ENCODE results near the gene C11orf65.

Gene C11orf65, protein sequence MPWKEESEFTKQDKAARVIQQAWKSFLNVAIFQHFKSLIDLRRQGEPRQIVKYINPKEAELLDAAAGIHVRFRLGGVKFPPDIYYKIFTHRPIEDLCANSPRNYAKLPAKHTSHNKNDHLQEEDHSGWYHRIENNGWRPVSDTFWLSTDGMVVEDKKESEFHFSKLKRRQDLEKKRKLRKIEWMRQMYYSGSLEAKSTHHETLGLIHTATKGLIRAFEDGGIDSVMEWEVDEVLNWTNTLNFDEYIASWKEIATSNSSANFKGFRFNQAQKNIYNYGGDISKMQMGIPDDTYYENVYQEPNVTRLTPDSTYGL

DNA sequence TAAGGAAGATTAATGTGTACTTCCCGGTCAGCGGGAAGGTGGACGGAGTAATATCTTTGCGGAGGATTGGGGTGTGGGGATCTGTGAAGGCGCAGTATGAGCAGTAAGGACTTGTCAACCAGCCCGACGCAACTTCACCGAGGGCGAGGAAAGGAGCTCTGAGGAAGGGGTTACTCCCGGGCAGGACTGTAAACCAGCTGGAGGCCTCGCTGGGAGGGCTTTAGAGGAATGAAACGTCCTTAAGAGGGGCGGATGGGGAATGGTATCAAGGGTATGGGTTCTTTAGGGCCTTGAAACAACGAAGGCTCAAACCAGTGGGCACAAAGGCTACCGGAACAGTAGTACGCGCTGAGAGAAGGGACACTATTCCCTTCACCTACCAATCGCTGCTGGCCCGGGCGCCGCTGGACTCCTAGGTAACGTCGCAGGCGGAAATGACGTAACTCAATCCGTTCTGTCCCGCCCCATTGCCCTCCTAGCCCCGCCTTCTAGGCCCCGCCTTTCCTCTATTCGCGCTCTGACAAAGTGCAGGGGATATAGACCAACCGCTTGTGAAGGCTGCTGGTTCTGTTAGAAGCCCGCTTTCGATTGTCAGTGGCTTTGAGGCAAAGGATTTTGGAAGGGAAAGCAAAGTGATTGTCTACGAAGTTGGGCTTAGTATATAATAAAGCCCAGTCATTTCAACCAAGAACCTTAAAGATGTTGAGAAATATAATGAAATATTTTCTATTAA lies at the start of gene C11orf65:
Gene C11orf65, minus strand, starts transcription at position 439 of the 733 bp plus-strand sequence. CDS start 5,970 bp downstream, outside the sequence.
- peak; percentile 84 for DNase-seq (ENCODE audit: low read depth, low spot score)

DNA sequence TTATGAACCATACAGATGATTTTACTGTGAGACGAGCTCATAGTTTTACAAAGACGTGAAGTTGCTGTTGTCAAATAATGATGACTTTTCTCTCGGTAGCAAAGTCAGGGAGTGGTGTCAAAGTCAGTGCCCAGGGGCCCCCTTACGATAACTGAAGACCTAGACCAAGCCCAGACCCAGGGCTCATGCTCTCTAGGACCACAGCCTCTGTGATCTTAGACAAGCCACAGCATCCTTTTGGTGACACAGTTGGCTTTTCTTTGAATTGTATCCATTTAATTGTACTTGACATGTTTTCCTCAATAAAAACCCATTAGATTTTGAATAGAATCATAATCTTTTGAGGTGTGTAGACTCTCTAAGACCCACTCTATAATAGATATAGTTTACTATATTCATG lies 48.8 kb upstream of the C11orf65 start:
- DNase-seq (ENCODE audit: low read depth, low spot score): no peak

DNA sequence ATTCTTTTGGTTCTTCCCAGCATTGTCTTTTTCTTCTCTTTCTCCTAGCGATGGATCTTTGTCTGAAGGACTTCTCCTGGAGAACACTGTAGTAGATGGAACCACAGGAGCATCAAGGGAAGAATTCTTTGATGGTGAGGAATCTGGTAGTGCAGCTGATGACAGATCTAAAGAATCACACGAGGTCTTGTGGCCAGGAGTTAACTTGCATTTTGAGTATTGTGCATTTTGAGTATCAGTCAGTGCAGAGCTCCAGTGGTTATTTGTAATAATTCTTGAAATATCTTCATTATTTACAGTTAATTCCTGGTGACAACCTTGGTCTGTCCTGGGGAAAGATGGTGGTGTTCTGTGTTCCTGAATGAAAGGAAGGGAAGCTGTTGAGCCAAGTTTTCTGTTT lies 45.4 kb upstream of the C11orf65 start:
- DNase-seq (ENCODE audit: low read depth, low spot score): no peak

DNA sequence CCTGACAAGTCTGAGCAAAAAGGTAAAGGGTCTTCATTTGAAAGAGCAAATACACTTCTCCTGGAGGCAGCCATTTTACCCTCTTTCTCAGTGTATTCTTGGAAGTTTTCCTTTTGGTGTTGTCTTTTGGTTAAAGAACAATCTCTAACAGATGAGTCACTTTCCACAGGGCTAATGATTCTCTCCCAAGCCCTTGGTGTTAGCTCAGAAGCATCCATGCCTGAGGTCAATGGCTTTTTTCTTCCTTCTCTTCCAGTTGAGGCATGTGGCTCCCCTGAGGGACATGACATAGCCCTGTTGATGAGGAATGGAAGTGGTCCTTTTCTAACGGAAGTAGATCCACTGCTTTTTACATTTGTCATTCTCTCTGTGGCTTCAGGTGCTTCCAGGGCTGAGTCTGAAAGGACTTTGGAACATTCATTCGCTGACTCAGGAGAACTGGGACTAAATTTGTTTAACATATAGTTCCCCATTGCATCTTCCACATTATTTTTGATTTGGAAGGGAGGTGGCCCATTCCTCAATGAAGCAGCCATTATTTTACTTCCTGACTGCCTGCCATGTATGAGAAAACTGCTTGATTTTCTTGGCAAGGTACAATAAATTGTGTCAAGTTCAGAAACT lies 44.6 kb upstream of the C11orf65 start:
- DNase-seq (ENCODE audit: low read depth, low spot score): no peak

DNA sequence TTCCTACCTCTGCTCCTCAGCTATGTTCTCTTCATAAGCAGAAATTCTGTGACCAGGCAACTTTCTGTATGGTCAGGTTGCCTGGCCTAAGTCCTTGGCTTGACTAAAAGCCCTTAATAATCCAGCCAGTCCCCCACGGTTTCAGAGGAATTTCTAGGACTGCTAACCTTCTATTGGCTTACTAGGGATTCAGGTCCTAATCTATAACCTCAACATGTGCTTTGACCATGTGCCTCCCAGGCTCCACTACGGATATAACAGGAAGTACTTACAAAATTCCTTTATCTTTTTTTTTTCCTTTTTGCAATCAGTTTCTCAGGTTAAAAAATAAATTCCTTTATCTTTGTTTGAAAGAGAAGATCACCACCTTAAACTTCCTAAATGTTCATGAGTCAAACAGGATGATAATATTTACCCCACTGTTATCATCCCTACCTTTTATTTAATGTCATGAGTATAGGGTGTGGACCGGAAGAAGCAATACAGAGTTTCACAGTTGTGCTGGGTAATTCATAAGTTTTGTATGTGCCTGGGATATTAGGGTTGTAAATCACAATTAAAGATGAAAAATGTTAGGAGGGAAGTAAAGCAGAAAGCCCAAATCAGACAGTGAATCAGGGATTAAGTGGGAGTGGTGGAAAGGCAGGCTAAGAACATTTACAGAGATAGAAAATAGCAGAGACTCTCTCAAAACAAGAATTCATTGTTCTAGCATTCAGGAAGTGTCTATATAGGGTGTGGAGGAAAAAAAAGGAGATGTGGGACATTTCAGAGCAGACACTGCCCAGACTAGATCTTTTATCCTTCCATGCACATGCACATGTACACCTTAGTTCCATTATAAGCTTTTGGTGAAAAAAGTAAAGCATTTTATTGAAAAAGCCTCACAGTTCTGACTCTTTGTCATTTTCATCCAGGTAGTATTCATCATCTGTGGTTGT lies 41.6 kb upstream of the C11orf65 start:
- no peak for DNase-seq (ENCODE audit: low read depth, low spot score)

DNA sequence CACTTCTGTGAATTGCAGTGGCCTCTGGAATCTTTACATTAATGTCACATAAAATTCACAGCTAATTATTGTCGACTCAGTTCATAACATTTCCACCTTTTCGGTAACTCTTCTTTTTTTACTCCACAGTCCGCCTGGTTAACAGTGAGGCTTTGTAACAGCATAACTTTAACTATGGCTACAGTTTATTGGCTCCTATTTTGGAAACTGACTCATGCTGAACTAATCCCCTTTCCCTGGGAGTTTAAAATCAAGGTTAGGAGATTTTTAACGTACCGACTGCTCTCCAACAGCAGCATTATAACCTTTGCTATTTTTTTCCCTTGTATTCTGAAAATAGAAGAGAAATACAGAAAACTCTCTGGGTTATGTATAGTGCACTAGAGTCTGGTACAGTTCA lies 34.1 kb upstream of the C11orf65 start:
- no peak for DNase-seq (ENCODE audit: low read depth, low spot score)

- no peak for DNase-seq (ENCODE audit: low read depth, low spot score)
Measured at GRCh38 chr11:108500721-108501120, 33.4 kb upstream of the C11orf65 start.

DNA sequence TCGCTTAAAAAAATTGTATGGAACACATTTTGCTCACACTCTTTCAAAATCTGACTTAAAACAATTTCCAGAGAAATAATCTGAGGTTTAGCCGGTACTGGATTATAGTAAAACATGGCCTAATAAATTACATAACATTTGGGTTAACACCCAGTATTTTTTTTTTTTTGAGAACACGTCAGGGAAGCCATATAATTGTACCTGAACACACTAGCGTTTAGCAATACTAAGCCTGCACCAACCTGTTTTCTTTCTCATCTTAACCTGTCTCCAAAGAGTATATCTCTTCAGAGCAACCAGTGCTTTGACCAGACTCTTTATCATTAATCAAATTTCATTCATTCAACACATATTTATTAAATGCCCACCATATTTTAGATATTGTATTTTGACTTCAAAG lies 32.8 kb upstream of the C11orf65 start:
- DNase-seq (ENCODE audit: low read depth, low spot score): no peak

- DNase-seq (ENCODE audit: low read depth, low spot score): no peak
Measured at GRCh38 chr11:108498816-108499408, 31.6 kb upstream of the C11orf65 start.

DNA sequence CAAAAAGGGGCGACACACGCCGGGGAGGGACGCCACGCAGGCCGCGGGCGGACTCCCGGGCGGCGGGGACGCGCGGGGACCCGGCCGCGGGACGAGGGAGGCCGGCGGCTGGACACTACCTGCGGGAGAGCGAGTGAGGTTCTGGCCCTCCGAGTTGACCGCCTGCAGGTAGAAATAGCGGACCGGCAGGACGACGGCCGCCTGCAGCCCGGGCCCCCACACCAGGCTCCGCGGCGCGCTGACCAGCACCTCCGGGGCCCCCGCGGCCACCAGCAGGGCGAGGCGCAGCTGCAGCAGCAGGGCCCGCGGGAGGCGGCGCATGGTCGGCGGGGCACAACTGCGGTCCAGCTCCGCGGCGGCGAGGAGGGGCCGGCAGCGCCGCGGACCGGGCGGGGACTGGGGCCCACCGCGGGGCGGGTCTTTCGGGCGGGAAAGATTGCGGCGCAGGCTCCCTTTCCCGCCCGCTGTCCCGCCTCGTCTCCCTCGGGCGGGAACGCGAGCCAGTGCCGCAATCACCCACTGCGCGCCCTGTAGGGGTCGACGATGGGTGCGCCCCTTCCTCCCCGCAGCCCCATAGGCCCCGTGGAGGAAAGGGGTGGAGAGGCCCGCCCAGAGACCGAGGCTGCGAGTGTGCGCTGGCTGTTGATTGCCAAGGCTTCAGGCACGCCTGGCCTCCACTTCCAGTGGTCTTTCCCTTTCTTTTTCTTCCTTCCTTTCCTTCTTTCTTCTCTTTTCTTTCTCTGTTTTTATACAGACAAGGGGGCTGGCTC lies 30.9 kb upstream of the C11orf65 start, which contains the start of gene POGLUT3:
Gene POGLUT3, minus strand, starts transcription at position 339 of the 770 bp plus-strand sequence. Its CDS starts 18 bp downstream, at position 321.
- DNase-seq (ENCODE audit: low read depth, low spot score): no peak

- peak; percentile 86 for DNase-seq (ENCODE audit: low read depth, low spot score)
Measured at GRCh38 chr11:108497317-108498045, 30.2 kb upstream of the C11orf65 start.

DNA sequence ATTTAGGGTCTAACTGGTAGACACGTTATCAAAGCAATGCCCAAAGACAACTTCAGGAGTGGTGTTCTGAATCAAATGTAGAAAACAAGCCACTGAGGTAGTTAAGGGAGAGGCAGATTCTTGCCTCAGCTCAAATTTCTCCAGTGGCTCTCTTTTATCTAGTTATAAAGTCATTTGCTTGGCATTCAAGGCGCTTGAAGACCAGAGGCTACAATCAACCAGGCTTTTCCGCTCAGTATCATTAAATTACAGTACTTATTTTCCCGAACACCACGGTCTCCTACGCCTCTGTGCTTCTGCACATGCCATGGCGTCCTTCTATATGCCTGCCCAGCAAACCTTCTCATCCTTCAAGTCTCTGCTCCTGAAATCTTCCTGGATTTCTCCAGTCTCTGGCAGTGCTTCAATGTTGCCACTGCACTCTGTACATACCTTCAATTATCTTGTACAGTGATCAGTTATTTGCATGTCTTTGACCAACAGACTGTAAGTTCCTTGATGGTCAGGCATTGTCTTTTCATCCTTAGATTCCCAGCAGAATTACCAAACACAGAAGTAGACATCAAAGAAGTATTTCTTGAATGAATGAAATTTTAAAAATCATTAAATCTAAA lies 29.4 kb upstream of the C11orf65 start:
- no peak for DNase-seq (ENCODE audit: low read depth, low spot score)

- DNase-seq (ENCODE audit: low read depth, low spot score): no peak
Measured at GRCh38 chr11:108495326-108495725, 28.0 kb upstream of the C11orf65 start.

GRCh38 chr11:108494182-108494581 lies 26.9 kb upstream of the C11orf65 start:
- DNase-seq (ENCODE audit: low read depth, low spot score): no peak

DNA sequence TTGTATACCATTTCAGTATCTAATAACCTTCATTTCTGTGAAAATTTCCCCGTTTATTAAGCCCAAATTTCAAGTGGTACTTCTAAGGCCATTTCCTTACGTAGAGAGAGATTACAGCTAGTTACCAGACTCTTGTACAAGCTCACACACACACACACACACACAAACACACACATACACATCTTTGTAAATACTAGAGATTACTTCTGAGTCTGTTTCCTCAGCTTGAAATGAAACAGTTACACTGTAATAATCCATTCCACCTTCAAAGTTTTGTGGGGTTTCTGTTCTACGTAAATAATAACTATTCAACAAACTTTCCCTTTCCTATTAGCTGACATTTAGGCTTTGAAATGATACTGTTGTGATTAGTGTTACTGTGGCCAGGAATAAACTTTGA lies 24.6 kb upstream of the C11orf65 start:
- no peak for DNase-seq (ENCODE audit: low read depth, low spot score)

- DNase-seq (ENCODE audit: low read depth, low spot score): no peak
Measured at GRCh38 chr11:108486828-108487227, 19.5 kb upstream of the C11orf65 start.

DNA sequence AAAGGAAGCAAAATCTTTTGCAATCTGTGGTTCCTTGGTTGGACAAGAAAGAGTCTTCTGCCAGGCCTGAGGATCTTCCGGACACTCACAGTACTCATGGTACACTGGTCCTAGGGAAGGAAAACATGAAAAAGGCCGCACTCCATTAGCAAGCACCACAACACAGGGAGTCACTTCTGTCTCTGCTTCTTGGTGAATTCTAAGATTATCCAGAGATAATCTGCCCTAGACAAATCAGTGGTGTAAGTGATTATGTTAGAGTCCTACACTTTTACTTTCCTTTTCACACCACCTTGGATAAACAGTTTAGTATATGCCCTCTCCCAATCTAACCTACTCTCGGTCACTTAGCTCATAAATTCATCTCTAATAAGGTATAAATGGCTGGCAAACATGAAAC lies 19.0 kb upstream of the C11orf65 start:
- no peak for DNase-seq (ENCODE audit: low read depth, low spot score)

DNA sequence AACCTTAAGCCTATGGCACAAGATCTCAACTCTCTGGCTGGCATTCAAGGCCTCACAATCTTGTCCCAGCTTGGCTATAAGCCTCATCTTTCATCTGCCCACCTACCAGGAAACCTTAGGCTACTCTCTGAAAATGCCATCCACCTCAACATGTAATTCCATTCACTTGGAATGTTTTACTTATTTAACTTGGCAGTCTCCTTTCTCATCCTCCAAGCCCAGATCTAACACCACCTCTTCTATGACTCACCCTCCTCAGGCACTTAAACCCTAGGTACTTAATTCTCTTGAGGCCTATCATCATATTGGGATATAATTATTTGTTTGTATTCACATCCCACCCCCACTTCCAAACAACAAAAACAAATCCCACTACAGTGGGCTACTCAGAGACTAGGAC lies 15.8 kb upstream of the C11orf65 start:
- DNase-seq (ENCODE audit: low read depth, low spot score): no peak

Measured in iPS DF 19.7 (cell line).